HG03060 (cell line): Measurements from ENCODE around the gene RAPH1.

Experiments used
- ATAC-seq: cut with Tn5 transposase; IDR thresholded peaks from one replicate; pipeline ENCODE4 v1.9.1; 2021; ENCODE audit warnings: low read depth, moderate number of reproducible peaks; ENCODE audit not compliant: unreplicated experiment

Gene RAPH1

GRCh38 chr2:203535078-203535783, at the start of gene RAPH1:
TSS of gene RAPH1 (minus strand) at chr2:203535301. CDS start at chr2:203495353, 39,948 bp downstream.
- ATAC-seq, result no peak

GRCh38 chr2:203584784-203585183, 49.7 kb upstream of the RAPH1 start:
- ATAC-seq, result no peak

GRCh38 chr2:203583701-203584100, 48.6 kb upstream of the RAPH1 start:
- peak; percentile 52 for ATAC-seq

GRCh38 chr2:203583084-203583695, 48.1 kb upstream of the RAPH1 start:
- no peak for ATAC-seq

GRCh38 chr2:203582468-203582867, 47.4 kb upstream of the RAPH1 start:
- ATAC-seq, result no peak

GRCh38 chr2:203580844-203581243, 45.7 kb upstream of the RAPH1 start:
- ATAC-seq, result no peak

- no peak for ATAC-seq
Measured at GRCh38 chr2:203579730-203580129, 44.6 kb upstream of the RAPH1 start.

GRCh38 chr2:203578759-203579643, 43.9 kb upstream of the RAPH1 start:
- peak; percentile 88 for ATAC-seq

- ATAC-seq, result no peak
Measured at GRCh38 chr2:203574824-203575223, 39.7 kb upstream of the RAPH1 start.

- ATAC-seq, result no peak
Measured at GRCh38 chr2:203572316-203572715, 37.2 kb upstream of the RAPH1 start.

GRCh38 chr2:203569677-203570316, 34.7 kb upstream of the RAPH1 start:
- ATAC-seq, result no peak

GRCh38 chr2:203567691-203568090, 32.6 kb upstream of the RAPH1 start:
- ATAC-seq, result no peak

- no peak for ATAC-seq
Measured at GRCh38 chr2:203566161-203566560, 31.1 kb upstream of the RAPH1 start.

GRCh38 chr2:203565076-203565475, 30.0 kb upstream of the RAPH1 start:
- ATAC-seq, result no peak

- ATAC-seq, result no peak
Measured at GRCh38 chr2:203562268-203562667, 27.2 kb upstream of the RAPH1 start.

GRCh38 chr2:203559641-203560040, 24.5 kb upstream of the RAPH1 start:
- ATAC-seq, result no peak

- ATAC-seq, result no peak
Measured at GRCh38 chr2:203553784-203554183, 18.7 kb upstream of the RAPH1 start.

GRCh38 chr2:203551778-203552177, 16.7 kb upstream of the RAPH1 start:
- no peak for ATAC-seq

GRCh38 chr2:203550266-203550665, 15.2 kb upstream of the RAPH1 start:
- ATAC-seq, result no peak

- ATAC-seq, result no peak
Measured at GRCh38 chr2:203549406-203549805, 14.3 kb upstream of the RAPH1 start.

GRCh38 chr2:203548887-203549286, 13.8 kb upstream of the RAPH1 start:
- ATAC-seq, result no peak
